HL-60/S4 (cell line): Measurements from ENCODE around the gene ELOA.

ENCODE experiments used
- in situ Hi-C: fragments of 300-500 bp; cut with MboI; formaldehyde crosslinking; loops from 2 replicates; pipeline ENCODE4 v1.14.3; 2022; ENCODE audit warnings: low sequenced_read_pairs

ELOA gene, protein sequence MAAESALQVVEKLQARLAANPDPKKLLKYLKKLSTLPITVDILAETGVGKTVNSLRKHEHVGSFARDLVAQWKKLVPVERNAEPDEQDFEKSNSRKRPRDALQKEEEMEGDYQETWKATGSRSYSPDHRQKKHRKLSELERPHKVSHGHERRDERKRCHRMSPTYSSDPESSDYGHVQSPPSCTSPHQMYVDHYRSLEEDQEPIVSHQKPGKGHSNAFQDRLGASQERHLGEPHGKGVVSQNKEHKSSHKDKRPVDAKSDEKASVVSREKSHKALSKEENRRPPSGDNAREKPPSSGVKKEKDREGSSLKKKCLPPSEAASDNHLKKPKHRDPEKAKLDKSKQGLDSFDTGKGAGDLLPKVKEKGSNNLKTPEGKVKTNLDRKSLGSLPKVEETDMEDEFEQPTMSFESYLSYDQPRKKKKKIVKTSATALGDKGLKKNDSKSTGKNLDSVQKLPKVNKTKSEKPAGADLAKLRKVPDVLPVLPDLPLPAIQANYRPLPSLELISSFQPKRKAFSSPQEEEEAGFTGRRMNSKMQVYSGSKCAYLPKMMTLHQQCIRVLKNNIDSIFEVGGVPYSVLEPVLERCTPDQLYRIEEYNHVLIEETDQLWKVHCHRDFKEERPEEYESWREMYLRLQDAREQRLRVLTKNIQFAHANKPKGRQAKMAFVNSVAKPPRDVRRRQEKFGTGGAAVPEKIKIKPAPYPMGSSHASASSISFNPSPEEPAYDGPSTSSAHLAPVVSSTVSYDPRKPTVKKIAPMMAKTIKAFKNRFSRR

DNA sequence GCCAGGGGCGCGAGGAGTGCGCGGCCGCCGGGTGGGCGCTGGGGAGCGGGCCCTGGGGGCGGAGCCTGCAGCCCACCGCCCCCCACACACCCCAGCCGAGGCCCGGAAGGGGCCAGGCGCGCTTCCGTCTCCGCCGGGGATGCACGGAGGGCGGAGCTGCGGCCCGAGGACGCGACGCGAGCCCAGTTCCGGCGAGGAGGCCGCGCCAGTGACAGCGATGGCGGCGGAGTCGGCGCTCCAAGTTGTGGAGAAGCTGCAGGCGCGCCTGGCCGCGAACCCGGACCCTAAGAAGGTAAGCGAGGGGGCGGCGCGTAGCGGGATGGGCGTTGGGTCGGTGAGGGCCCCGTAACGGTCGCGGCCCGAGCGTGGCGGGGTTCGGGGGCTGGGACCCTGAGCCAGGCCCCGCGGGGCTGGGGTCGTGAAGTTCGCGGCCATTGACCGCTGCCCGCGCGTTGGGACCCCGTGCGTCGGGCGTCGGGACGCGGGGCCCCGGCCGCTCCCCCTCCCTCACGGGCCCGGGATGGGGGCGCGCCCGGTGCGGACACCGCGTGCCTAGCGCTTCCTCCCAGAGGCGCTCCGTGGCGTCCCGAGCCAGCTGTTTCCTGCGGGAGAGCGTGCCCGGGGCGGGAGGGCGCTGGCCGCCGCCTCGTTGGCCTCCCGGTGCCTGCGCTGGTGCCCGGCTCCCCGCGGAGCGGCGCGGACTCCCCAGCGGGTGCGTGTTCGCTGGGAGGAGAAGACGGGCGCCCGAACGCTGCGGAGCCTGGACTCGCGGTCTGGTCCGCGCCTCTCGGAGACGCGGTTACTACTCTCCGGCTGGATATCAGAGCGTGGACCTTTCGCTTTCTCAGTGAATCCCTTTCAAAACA, at the start of gene ELOA:
ELOA (plus strand) TSS at position 185 of the 866 bp plus-strand sequence; CDS start at position 218, 33 bp downstream.
- in situ Hi-C loops = no loop called here

- in situ Hi-C loops = no loop called here
Measured at GRCh38 chr1:23693599-23693998, 49.7 kb upstream of the ELOA start.

- in situ Hi-C loops = no loop called here
Measured at GRCh38 chr1:23694371-23694770, 48.9 kb upstream of the ELOA start.

DNA sequence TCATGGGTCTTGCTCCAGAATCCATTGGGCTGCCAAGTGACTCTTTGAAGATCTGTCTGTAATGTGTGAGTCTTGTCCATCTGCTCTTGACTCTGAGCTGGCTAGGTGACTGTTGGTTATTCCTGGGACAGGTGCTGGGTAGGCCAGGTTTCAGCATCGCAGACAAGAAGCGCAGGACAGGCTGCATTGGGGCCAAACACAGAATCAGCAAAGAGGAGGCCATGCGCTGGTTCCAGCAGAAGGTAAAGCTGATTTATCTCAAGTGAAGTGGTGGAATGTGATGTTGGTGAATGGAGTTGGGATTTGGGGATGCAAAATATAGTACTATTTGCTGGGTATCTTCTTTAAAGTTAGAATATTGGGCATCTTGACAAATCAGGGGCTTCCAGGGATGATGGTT, 47.6 kb upstream of the ELOA start:
- in situ Hi-C loops = no loop called here

- in situ Hi-C loops = no loop called here
Measured at GRCh38 chr1:23696335-23696989, 46.8 kb upstream of the ELOA start.

GRCh38 chr1:23698466-23698865, 44.8 kb upstream of the ELOA start:
- in situ Hi-C loops = no loop called here

DNA sequence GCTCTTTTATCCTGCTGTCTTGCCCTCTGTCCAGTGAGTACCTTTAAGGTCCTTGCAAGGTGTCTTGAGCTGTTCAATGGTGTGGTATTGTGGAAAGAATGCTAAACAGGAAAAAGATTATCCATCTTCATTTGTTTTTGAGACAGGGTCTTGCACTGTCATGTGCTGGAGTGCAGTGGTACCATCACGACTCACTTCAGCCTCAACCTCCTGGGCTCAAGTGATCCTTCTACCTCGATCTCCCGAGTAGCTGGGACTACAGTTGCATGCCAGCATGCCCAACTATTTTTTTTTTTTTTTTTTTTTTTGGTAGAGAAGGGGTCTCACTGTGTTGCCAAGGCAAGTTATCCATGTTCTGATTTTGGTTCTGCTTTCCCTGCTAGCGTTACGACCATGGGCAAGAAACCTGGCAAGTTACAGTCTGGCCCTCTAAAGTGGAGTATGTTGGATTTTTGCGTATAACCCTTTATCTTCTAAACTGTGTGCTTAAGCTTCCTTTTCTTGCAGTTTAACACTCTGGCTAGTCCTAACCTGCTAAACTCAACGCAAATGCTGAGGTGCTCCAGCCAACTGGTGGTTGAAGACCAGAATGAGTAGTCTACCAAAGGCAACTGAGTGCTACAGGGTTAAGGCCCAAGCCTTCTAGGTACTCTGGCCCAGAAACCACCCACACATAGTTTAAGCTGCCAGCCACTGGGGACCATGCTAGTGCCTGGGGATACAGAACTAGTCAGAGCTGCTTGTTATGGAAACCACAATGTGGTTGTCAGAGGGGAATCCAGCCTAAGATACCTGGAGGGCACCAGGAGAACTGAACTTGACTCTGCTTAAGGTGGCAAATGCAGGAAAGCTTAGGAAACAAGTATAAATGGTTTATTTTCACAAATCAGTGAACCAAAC, 43.7 kb upstream of the ELOA start:
- in situ Hi-C loops = no loop called here

DNA sequence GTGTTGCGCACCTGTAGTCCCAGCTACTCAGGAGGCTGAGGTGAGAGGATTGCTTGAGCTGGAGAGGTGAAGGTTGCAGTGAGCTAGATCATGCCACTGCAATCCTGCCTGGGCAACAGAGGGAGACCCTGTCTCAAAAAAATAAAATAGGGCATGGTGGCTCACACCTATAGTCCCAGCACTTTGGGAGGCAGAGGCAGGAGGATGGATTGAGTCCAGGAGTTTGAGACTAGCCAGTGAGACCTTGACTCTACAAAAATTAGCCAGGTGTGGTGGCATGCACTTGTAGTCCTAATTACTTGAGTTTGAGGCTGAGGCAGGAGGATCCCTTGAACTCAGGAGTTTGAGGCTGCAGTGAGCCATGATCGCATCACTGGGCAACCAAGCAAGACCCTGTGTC, 42.0 kb upstream of the ELOA start:
- in situ Hi-C loops = no loop called here

- in situ Hi-C loops = no loop called here
Measured at GRCh38 chr1:23701996-23702395, 41.3 kb upstream of the ELOA start.

- in situ Hi-C loops = no loop called here
Measured at GRCh38 chr1:23704834-23705495, 38.3 kb upstream of the ELOA start.

- in situ Hi-C loops = no loop called here
Measured at GRCh38 chr1:23709229-23709628, 34.0 kb upstream of the ELOA start.

GRCh38 chr1:23718482-23718881, 24.8 kb upstream of the ELOA start:
- in situ Hi-C loops = no loop called here

DNA sequence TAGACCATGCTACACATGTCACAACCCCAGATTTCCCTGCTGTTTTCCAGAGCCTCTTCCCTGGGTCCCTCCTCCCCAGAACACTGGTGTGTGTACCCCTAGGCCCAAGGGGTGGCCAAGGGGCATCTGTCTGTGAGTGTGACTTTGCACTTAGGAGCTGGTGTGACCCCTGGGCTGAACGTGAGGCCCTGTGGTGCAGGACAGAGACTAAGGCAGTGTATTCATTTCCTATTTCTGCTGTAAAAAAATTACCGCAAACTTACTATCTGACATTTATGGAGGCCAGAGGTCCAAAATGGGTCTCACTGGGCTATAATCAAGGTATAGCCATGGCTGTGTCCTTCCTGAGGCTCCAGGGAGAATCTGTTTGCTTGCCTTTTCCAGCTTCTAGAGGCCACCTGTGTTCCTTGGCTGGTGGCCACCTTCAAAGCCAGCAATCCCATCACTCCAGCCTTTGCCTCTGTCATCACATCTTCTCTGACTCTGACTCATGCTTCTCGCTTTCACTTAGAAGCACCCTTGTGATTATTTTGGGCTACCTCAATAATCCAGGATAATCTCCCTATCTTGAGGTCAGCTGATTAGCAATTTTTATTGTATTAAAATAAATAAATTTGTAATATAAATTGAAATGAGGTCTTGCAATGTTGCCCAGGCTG, 24.0 kb upstream of the ELOA start:
- in situ Hi-C loops = no loop called here

DNA sequence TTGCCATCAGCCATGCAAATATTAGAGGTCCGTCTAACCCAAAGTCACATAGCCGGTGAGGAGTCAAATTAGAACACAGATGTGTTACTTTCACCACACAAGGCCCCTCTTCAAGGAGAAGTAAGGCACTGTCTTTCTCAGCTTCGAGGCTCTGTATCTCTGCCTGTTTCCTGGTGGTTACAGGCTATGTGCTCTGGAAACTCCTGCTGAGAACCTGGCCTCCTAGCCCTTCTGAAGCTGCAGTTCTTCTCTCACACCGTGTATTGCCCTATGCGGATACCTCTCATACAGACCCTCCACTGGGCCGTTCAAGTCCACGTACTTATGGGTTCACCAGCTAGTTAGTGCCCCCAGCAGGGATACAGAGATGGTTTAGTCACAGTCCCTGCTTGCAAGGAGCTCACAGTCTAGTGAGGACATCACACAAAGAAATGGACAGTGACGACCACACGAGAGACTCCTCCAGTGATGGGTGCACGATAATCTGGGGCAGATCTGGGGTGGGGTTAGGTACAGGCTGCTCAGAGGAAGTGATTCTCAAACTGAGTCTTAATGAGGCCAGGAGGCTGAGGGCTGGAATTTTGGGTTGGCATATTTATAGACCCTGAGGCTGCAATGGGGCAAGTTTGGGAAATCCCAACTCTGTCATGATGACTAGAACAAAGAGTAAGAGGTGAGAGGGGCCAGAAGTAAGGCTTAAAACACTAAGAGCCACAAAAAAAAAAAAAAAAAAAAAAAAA, 22.8 kb upstream of the ELOA start:
- in situ Hi-C loops = no loop called here

DNA sequence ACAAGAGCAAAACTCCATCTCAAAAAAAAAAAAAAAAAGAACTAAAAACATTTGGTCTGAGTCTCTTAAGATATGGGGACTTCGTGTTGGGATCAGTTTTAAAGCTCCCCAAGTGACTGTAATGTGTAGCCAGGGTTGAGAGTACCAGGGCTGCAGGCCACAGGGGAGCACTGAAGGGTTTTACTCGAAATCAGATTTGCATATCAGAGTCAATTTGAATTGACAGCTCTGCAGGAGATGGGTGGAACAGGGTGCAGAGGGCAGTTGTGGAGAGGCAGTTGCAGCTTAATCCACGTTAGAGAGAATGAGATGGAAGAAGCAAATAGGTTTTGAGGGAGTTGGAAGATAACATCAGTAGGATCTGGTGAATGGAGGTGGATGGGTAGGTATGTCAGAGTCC, 20.6 kb upstream of the ELOA start:
- in situ Hi-C loops = no loop called here

DNA sequence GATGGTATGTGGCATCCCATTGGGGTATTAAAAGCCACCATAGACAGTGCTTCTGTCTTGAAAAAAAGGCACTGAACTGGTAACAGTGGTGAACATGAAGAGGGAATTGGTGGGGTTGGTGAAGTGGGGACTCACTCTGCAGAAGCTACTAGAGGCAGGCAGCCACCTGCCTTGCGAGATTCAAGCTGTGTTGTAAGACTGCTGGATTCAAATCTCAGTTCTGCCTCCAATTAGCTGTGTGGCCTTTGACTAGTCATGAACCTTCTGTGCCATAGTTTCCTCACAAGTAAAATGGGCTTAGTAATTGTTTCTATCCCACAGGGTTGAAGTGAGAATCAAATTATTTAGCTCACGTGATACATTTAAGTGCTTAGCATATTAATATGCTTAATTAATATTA, 16.6 kb upstream of the ELOA start:
- in situ Hi-C loops = no loop called here

GRCh38 chr1:23727362-23727811, 15.9 kb upstream of the ELOA start:
- in situ Hi-C loops = no loop called here
